ENCODE measurements around the gene ZG16B.

The ZG16B gene

GRCh38 chr16:2845116-2845515, 15.0 kb downstream of the ZG16B start:
- no peak for DNase-seq (ENCODE audit: low spot score)

GRCh38 chr16:2846511-2847310, 16.6 kb downstream of the ZG16B start:
- DNase-seq (ENCODE audit: low spot score), result no peak

GRCh38 chr16:2848933-2849725, 19.0 kb downstream of the ZG16B start:
- DNase-seq (ENCODE audit: low spot score), result no peak

GRCh38 chr16:2852003-2852730, 22.1 kb downstream of the ZG16B start:
- DNase-seq (ENCODE audit: low spot score), result no peak

- no peak for DNase-seq (ENCODE audit: low spot score)
Observed at GRCh38 chr16:2852731-2853507, 22.8 kb downstream of the ZG16B start.

GRCh38 chr16:2853531-2854073, 23.5 kb downstream of the ZG16B start:
- no peak for DNase-seq (ENCODE audit: low spot score)

GRCh38 chr16:2854700-2855309, 24.7 kb downstream of the ZG16B start:
- DNase-seq (ENCODE audit: low spot score), result no peak

- DNase-seq (ENCODE audit: low spot score), result no peak
Observed at GRCh38 chr16:2855536-2855935, 25.4 kb downstream of the ZG16B start.

GRCh38 chr16:2856061-2856670, 26.1 kb downstream of the ZG16B start:
- DNase-seq (ENCODE audit: low spot score), result no peak

- DNase-seq (ENCODE audit: low spot score), result no peak
Observed at GRCh38 chr16:2856686-2857450, 26.8 kb downstream of the ZG16B start.

- no peak for DNase-seq (ENCODE audit: low spot score)
Observed at GRCh38 chr16:2857451-2858244, 27.5 kb downstream of the ZG16B start, which contains the start of gene PRSS22. TSS of gene PRSS22 (minus strand) at chr16:2858170. CDS start at chr16:2858104, 66 bp downstream.

GRCh38 chr16:2858245-2859025, 28.3 kb downstream of the ZG16B start:
- DNase-seq (ENCODE audit: low spot score), result no peak

GRCh38 chr16:2859686-2860265, 29.7 kb downstream of the ZG16B start:
- DNase-seq (ENCODE audit: low spot score), result no peak

- no peak for DNase-seq (ENCODE audit: low spot score)
Observed at GRCh38 chr16:2860826-2861567, 30.9 kb downstream of the ZG16B start.

GRCh38 chr16:2865651-2866050, 35.5 kb downstream of the ZG16B start:
- DNase-seq (ENCODE audit: low spot score), result no peak

- DNase-seq (ENCODE audit: low spot score), result no peak
Observed at GRCh38 chr16:2866431-2866830, 36.3 kb downstream of the ZG16B start.

GRCh38 chr16:2867661-2867986, 37.5 kb downstream of the ZG16B start:
- no peak for DNase-seq (ENCODE audit: low spot score)

All from HuH-7 (cell line).